Central memory CD4-positive, alpha-beta T cell (primary cell): ENCODE measurements around the gene MGAT5B.
"Not testable (repeated sequence)": the region's sequence is repeated elsewhere in the genome, so short reads cannot be mapped to it uniquely, and the experiment has no call there.

ENCODE experiments used
- DNase-seq: peaks from one replicate; pipeline ENCODE4 v3.0.0; 2022
- total RNA-seq, 3 experiments: gene quantifications; one replicate each; lab custom pipeline; 2026; lab: John Stamatoyannopoulos, UW

MGAT5B gene, protein sequence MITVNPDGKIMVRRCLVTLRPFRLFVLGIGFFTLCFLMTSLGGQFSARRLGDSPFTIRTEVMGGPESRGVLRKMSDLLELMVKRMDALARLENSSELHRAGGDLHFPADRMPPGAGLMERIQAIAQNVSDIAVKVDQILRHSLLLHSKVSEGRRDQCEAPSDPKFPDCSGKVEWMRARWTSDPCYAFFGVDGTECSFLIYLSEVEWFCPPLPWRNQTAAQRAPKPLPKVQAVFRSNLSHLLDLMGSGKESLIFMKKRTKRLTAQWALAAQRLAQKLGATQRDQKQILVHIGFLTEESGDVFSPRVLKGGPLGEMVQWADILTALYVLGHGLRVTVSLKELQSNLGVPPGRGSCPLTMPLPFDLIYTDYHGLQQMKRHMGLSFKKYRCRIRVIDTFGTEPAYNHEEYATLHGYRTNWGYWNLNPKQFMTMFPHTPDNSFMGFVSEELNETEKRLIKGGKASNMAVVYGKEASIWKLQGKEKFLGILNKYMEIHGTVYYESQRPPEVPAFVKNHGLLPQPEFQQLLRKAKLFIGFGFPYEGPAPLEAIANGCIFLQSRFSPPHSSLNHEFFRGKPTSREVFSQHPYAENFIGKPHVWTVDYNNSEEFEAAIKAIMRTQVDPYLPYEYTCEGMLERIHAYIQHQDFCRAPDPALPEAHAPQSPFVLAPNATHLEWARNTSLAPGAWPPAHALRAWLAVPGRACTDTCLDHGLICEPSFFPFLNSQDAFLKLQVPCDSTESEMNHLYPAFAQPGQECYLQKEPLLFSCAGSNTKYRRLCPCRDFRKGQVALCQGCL
- 0.32 to 1.8 (median 1.2) reads per million in 3 experiments for total RNA-seq

DNA sequence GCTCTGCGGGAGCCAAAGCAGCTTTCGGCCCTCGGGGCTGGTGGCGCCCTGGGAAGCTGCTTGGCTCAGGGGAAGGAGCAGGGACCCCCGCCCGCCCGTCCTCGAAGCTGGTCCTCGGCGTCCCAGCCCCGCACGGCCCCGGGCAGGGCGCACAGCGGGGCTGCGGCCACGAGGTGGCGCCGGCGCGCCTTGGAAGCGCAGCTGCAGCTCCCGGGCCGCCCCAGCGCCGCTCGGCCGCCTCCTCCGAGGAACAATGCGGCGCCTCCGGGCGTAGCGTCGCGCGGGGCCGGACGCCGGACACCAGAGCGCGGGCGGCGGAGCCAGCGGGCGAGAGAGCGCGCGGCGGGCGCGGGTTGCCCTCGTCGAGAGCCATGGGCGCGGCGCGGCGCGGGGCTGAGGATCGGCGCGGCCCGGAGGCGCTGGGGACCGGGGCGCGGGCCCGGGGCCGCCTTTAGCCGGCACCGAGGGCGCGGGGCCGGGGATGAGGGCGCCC lies at the start of gene MGAT5B:
TSS of gene MGAT5B (plus strand) at position 229 of the 493 bp plus-strand sequence. CDS start 626 bp downstream, outside the sequence.
- peak; percentile 69 for DNase-seq

DNA sequence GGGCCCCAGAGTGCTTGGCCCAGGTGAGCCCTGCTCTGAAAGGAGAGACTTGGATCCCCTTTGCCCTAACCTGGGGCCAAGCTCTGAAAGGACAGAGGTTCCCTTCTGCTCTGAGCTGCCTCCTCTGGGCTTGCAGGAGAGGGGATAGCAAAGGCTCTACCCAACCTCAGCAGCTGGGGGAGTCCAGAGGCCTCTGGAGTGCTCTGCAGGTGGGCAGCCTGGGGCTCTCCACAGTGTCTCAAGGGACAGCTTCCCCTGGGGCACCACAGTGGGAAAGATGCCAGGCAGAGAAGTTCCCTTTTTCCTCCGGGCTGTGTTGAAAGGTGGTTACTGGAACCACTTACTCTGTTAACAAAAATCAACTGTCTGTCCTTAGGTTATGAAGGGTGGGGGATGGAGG lies 48.2 kb upstream of the MGAT5B start:
- no peak for DNase-seq

DNA sequence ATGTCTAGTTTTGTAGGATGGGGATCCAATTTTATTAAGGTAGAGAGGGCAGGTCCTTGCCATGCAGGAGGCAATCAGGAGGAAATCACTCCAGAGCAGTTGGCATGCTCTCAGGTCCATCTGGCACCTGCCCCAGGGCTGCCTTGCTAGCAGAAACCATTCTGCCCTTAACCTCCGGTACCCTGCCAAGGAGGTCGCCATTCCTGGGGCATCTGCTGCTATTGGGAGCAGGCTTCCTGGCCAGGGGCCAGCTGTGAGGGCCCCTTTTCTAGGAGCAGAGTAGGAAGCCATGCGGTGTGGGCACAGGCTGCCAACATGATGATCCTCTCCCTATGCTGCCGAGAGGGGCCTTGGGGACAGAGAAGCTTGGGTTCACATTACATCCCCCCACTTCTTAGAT lies 47.6 kb upstream of the MGAT5B start:
- no peak for DNase-seq

DNA sequence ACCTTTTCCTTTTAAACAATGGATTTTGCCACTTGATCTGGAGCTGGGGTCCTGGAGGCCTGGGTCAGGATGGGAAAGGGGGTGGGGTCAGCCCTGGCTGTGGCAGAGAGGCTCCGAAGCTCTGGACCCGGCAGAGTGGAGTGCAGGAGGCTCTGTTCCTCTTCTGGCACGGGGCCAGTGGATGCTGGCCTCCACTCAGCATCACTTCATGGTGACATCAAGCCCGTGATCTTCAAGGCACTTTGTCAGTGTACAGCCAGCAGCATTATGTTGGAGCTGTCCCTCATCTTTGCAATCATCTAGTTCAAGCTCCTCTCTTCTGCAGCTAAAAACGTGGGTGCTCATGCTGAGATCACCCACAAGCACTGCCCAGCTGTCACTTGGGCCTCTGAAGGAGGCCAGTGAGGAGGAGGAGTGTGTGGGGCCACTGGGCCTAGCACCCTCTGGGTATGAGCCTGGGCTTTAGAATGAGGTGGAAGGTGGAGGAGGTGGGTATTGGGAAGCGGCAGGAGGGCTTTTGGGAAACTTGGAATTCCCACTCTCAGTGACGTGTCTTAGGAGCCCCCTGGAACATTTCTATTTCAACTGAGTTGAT lies 45.9 kb upstream of the MGAT5B start:
- DNase-seq, result no peak

DNA sequence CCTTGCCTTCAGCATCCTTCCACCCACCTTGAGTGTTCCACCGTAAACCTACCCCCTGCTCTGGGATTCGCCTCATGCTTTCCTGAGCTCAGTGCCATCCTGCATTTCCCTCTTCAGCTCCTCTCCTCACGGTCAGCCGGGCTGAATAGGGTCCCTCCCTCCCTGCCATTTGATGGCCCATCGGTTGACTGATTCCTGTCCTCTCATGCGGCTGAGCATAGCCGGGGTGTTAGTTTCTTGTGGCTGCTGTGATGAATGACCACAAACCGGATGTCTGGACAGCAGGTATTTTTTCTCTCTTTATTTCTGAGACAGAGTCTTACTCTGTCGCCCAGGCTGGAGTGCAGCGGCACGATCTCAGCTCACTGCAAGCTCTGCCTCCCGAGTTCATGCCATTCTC lies 44.1 kb upstream of the MGAT5B start:
- no peak for DNase-seq

DNA sequence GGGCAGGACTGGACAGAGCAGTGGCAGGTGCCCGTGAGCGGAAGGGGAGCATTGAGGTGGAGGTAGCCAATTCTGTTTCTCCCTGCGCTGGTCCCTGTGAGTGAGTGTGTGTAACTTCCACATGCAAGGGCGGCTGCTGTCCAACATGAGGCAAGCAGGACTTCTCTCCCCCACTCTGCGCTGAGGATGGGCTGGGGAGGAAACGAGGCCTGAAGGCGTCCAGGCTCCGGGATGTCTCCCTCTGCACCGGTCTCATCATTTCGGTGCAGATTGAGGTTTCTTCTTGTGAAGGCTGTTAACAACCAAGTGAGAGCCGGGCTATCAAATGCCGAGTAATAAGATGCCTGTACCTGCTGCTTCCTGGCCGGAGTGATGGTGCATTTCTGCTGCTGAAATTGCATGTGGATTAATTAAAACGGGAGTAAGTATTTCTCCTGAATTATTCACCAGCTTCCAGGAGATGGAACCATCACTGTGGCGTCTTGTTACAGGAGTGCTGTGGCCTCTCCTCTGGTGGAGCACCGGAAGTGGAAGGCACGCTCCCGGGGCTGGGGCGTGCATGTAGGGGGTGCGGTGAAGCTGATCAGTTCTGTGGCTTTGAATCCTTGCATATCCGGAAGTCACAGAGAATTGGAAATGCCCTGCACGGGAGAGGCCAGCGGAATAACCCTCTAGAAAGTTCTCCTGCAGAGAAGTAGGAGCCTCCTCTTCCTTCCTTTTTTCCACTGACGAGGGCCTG lies 41.7 kb upstream of the MGAT5B start:
- no peak for DNase-seq

DNA sequence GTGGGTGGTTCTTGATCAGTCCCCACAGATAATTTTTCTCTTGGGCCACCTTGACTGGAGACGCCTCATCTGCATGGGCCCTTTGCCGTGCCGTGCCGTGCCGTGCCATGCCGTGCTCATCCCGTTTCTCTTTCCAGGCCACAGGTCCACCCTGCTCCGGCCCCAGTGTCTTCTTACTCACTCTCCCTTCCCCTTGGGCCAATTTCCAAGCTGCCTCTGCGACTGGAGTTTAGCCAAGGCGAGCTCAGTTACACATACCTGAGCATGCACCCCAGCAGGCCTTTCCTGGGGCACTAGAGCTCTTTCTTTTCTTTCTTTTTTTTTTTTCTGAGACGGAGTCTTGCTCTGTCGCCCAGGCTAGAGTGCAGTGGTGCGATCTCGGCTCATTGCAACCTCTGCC lies 40.5 kb upstream of the MGAT5B start:
- DNase-seq, result no peak

DNA sequence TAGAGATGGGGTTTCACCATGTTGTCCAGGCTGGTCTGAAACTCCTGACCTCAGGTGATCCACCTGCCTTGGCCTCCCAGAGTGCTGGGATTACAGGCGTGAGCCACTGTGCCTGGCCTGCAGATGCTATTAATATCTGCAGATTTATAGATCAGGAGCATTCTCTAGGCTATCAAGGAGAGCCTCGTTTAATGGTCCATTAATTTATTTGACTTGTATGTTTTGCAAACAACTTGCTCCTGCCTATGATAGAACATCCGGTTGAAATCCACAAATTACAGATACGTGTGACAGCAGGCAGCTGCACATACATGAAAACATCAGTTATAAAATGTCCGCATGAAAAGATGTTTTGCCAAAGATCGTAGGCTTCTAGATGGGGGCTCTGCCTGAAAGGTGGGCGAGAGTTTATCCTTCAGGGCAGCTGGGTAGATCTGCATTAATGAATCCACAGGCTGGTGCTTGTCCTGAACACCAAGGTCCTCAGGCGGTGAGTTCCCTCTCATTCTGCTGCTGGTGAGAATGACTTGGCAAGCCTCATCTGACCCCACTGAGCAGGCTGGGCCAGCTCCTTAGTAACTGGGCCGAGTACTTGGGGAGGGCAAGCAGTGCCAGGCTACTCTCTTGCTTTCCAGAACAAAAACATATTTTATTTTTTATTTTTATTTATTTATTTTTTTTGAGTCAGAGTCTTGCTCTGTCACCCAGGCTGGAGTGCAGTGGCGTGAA lies 37.1 kb upstream of the MGAT5B start:
- DNase-seq, result no peak

DNA sequence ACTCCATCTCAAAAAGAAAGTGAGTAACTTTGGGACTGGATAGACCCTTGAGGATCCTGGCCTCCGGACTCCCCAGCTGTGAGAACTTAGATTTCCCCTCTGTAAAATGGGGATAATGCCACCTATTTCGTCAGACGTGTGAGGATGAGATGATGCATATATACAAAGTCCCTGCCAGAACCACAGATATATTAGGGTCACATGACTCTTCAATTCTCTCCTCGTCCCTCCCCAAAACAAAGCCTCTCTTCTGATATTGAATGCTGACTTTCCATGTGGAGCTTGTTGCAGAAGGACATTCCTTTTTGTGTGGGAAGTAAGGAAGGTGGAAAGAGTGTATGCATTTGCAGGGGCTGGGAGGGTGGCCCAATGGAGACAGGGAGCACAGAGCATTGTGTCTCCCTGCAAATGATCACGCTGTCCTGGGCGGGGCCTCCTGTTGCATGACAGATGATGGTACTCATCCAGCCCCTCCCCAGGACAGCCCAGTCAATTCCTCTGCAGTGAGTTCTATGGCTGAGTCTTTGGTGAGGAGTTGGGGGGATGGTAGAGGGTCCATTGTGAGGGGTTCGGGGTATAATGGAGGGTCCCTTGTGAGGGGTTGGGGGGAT lies 35.1 kb upstream of the MGAT5B start:
- no peak for DNase-seq

DNA sequence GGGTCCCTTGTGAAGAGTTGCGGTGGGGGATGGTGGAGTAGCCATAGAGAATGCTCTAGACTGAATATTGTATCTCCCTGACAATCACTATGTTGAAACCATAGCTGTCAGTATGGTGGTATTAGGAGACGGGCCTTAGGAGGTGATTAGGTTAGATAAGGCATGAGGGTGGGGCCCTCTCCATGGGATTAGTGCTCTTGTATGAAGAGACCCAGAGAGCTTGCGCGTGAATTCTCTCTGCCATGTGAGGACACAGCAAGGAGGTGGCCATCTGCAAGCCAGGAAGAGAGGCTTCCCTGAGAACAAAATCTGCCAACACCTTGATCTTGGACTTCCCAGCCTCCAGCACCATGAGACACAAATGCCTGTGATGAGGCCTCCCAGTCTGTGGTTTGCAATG lies 34.5 kb upstream of the MGAT5B start:
- no peak for DNase-seq

DNA sequence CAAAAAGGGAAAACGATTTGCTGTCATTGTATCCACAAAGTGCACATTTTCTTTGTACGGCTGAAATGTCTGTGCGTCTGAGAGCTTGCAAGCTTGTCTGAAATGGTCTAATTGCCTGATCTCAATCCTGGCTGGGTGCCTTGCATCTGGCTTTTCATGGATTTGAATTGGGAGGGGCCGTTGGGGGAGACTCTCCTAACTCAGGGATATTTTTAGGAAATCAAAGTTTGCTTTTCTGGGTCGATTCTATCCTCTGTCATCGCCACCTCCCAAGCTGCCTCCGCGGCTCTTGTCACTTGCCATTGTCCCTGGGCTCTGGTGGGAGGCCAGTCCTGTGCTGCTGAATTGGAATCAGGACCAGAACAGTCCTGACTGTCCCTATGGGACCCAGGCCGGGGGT lies 33.3 kb upstream of the MGAT5B start:
- no peak for DNase-seq

DNA sequence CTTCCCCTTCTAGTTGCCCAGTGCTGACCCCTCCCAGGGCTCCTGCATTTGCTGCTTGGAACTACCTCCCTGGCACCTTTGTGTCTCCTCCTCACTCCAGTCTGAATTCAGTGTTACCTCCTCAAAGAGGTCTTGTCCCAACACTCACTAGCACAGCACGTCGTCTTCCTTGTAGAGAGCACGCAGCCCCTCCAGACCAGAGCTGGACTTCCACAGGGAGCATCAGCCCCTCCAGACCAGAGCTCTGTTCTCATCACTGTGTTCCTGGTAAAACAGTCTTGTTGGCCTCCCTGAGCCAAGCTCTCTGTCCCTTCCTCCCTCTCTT lies 27.8 kb upstream of the MGAT5B start:
- DNase-seq, result no peak

DNA sequence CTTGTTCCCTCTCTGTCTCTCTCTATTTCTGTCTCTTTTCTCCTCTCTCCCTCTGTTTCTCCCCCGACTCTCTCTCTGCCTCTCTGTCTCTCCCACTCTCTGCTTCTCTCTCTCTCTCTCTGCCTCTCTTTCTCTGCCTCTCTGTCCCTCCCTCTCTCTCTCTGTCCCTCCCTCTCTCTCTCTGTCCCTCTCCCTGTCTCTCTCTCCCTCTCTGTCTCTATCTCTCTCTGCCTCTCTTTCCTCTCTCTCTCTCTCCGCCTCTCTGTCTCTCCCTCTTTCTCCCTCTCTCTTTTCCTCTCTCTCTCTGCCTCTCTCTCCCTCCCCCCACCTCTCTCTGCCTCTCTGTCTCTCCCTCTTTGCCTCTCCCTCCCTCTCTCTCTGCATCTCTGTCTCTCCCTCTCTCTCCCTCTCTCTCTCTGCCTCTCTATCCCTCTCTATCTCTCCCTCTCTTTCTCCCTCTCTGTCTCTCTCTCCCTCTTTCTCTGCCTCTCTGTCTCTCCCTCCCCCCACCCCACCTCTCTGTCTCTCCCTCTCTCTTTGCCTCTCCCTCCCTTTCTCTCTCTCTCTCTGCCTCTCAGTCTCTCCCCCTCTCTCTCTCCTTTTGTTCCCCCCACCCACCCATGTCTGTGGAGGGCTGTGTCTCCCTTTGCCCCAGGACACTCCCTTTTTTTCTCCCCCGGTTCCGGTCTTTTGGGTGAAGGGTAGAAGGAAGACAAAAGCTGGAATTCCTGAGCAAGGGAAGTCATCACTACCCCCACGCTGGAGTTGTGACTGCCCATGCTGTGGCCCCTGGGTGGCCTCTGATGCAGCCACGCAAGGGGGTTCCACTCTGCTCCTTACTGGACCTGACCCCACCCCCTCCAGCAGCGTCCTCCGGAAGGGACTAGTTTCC lies 27.1 kb upstream of the MGAT5B start:
- DNase-seq, result no peak

DNA sequence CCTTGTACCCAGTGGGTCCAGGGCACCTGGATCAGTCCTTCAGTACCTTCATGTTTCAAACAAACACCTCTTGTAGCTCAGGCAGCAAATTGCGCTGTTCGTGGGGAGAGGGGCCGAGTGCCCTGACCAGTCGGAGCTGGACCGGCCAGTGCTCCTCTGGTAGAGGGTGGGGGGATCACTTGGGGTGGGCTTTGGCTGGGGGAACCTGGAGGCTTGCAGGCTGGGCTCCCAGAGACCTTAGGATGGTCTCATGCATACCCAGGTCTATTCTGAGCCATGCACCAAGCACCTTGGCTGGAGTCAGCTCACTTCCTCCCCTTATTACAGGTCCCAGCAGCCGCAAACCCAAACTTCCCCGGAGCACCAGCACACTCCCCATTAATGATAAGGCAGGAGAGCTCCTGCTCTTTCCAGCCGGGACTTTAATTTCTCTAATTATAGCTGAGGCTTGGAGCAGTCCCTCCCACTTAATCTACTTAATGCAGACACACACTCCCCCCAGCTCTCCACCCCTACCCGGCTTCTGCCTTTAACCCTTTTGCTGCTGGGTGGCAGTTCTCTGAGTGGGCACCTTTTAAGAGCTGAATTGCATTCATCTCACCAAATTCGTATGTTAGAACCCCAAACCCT lies 26.3 kb upstream of the MGAT5B start:
- no peak for DNase-seq

DNA sequence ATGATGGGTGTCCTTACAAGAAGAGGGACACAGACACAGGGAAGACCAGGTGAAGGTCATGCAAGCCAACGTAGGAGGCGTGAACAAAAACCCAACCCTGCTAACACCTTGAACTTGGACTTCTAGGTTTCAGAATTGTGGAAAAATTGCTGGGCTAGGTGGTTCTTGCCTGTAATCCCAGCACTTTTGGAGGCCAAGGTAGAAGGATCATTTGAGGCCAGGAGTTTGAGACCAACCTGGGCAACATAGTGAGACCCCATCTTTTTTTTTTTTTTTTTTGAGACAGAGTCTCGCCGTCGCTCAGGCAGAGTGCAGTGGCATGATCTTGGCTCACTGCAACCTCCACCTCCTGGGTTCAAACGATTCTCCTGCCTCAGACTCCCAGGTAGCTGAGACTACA lies 25.1 kb upstream of the MGAT5B start:
- DNase-seq, result not testable (repeated sequence)

DNA sequence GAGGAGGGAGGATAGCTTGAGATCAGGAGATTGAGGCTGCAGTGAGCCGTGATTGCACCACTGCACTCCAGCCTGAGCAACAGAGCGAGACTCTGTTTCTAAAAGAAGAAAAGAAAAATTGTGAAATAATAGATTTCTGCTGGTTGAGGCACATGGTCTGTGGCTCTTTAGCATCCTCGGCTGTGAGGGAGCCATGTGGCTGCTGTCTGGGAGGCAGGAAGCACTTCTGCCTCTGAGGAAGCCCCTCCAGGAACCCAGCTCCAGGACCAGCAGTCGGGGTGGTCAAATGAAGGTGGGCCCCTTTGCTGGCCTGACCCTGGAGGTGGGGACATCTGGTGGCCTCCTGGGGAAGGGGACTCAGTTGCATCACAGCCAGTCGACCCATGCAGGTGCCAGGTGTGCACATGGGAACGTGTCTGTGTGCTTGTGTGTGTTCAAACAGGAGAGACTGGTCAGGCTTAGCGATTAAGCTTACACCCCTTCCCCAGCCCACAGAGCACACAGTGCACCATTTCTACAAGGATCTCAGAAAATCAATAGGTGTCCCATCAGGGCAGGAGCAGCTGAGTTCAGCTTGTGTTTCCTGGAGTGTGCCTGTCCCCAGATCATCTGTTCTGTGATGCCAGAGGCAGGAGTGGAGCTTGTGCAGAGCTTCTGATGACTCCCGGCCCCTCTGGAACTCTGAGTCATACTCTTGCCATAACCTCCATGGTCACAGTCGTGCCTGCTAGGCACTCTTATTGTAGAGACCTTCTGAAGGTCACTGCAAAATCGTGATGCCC lies 24.3 kb upstream of the MGAT5B start:
- DNase-seq, result no peak

DNA sequence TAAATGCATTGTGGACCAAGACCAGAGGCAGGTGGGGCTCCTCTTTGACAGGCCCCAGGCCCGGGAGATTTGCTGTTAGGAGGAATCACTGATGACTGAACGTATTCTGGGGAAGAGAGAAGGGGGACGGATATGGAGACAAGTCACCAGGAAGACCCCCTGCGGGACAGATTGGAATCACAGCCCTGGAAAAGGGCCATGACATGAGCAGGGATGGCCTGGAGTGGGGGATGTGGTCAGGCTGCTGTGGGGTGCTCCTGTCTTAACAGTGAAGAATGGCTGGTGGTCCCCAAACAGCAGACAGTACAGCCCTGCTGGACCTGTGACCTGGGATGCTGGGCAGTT lies 23.7 kb upstream of the MGAT5B start:
- no peak for DNase-seq

DNA sequence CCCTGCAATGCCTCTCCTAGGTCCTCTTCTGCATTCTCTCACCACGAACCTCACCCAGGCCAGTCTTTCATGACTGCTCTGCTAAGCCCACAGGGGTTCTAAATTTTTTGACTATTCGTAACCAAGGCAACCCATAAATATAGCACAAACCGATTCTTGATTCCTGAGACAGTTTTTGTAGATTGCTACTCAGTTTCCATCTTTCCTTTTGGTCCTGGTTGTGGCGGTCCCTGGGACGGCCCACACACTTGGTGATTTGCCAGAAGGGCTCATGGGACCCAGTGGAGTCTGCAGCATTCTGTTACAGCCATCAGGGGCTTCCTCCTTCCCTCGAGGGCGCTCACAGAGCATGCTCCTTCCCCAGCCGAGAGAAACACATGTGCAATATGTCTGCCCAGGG lies 23.4 kb upstream of the MGAT5B start:
- no peak for DNase-seq

DNA sequence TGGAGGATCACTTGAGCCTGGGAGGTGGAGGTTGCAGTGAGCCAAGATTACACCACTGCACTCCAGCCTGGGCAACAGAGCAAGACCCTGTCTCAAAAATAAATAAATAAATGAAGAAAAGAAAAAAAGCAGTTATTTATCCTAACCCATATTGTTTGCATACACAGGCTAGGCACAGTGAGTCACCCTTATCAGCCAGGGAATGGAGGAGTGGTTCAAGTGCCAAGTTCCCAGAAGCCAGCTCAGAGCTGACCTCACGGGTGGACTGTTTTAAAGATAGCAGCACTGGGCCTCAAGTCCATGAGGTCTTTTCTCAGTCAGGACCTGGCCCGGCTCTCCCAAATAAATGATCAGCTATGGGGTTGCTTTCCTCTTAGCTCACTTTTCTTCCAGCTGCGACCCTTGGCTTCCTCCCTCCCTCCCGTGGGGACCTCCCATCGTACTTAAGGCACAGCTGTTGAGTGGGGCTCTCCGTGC lies 22.6 kb upstream of the MGAT5B start:
- no peak for DNase-seq
